B cell (primary cell): ENCODE results near the gene PUS10.

Source experiments
- EZH2 ChIP-seq: IDR thresholded peaks from 2 replicates; pipeline ENCODE4 v1.6.1; 2012; ENCODE audit warnings: borderline replicate concordance, low read depth, mild to moderate bottlenecking, moderate library complexity, low read length; ENCODE audit not compliant: insufficient read depth, poor library complexity, severe bottlenecking
- TF ChIP-seq, protein P1 (sequence below): fragments of 200-600 bp; IDR thresholded peaks from one replicate; pipeline ENCODE4 v1.8.0; 2022; ENCODE audit warnings: antibody characterized with exemption, mild to moderate bottlenecking

DNA sequence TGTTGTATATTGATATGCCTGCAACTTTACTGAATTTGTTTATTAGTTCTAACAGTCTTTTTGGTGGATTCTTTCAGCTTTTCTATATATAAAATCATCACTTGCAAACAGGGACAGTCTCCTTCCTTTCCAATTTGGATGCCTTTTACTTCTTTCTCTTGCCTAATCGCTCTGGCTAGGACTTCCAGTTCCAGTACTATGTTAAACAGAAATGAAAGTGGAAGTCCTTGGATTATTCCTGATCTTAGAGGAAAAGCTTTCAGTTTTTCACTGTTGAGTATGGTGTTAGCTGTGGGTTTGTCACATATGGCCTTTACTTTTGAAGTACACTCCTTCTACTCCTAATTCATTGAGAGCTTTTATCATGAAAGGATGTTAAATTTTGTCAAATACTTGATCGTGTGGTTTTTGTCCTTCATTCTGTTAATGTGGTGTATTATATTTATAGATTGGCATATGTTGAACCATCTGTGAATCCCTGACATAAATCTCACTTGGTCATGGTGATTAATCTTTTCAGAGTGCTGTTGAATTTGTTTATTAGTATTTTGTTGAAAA lies 83.8 kb downstream of the PUS10 start:
- TF ChIP-seq, protein P1, sequence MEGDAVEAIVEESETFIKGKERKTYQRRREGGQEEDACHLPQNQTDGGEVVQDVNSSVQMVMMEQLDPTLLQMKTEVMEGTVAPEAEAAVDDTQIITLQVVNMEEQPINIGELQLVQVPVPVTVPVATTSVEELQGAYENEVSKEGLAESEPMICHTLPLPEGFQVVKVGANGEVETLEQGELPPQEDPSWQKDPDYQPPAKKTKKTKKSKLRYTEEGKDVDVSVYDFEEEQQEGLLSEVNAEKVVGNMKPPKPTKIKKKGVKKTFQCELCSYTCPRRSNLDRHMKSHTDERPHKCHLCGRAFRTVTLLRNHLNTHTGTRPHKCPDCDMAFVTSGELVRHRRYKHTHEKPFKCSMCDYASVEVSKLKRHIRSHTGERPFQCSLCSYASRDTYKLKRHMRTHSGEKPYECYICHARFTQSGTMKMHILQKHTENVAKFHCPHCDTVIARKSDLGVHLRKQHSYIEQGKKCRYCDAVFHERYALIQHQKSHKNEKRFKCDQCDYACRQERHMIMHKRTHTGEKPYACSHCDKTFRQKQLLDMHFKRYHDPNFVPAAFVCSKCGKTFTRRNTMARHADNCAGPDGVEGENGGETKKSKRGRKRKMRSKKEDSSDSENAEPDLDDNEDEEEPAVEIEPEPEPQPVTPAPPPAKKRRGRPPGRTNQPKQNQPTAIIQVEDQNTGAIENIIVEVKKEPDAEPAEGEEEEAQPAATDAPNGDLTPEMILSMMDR = no peak
- TF ChIP-seq EZH2 = no peak
